Ascending aorta (tissue), 2 donors: ENCODE results near the gene CELF4. TPM values are rescaled to one million over a fixed set of nuclear protein-coding genes. Genes with fewer than 3 reads are reported as not detected.

Source experiments
- DNase-seq, 2 donors: peaks; one replicate each; pipeline ENCODE4 v3.0.0-alpha.2; 2019; ENCODE audit warnings: low spot score in 2 of 2
- H3K27ac ChIP-seq, 2 donors: fragments of 200-600 bp; sonication (generic); one replicate each; pipeline ENCODE4 v1.5.1; 2016 to 2017; ENCODE audit warnings: mild to moderate bottlenecking in 1 of 2
- H3K27me3 ChIP-seq: fragments of 200-600 bp; sonication (generic); one replicate; pipeline ENCODE4 v1.5.1; 2017
- H3K36me3 ChIP-seq, 2 donors: fragments of 200-600 bp; sonication (generic); one replicate each; pipeline ENCODE4 v1.5.1; 2016
- H3K4me1 ChIP-seq, 2 donors: fragments of 200-600 bp; sonication (generic); one replicate each; pipeline ENCODE4 v1.5.1; 2016 to 2017; ENCODE audit warnings: mild to moderate bottlenecking in 1 of 2
- H3K4me3 ChIP-seq, 2 donors: fragments of 200-600 bp; sonication (generic); one replicate each; pipeline ENCODE4 v1.5.1; 2016 to 2017; ENCODE audit warnings: mild to moderate bottlenecking in 1 of 2
- H3K9me3 ChIP-seq, 2 donors: fragments of 200-600 bp; sonication (generic); one replicate each; pipeline ENCODE4 v1.5.1; 2016
- intact Hi-C: fragments of 100-400 bp; cut with DNase I; formaldehyde crosslinking; loops from one replicate; pipeline ENCODE4 v1.15.1; 2023
- total RNA-seq: library from RNA; depleted of rRNA; stranded (reverse); fragments of >200 nt; gene quantifications from one replicate; pipeline ENCODE4 v1.1.0, GENCODE V29; 2016
- TF ChIP-seq, protein P1 (sequence below), 3 experiments: fragments of 200-600 bp in 2 of 3; fragments of 450-650 bp in 1 of 3; sonication (generic) in 2 of 3; IDR thresholded peaks; one replicate each; pipeline ENCODE4 v1.5.1; 2016 to 2019; ENCODE audit warnings: antibody characterized with exemption in 3 of 3, mild to moderate bottlenecking in 1 of 3, moderate library complexity in 1 of 3

CELF4 gene
- total RNA-seq, 1 donor from 2014 or later = not detected

DNA sequence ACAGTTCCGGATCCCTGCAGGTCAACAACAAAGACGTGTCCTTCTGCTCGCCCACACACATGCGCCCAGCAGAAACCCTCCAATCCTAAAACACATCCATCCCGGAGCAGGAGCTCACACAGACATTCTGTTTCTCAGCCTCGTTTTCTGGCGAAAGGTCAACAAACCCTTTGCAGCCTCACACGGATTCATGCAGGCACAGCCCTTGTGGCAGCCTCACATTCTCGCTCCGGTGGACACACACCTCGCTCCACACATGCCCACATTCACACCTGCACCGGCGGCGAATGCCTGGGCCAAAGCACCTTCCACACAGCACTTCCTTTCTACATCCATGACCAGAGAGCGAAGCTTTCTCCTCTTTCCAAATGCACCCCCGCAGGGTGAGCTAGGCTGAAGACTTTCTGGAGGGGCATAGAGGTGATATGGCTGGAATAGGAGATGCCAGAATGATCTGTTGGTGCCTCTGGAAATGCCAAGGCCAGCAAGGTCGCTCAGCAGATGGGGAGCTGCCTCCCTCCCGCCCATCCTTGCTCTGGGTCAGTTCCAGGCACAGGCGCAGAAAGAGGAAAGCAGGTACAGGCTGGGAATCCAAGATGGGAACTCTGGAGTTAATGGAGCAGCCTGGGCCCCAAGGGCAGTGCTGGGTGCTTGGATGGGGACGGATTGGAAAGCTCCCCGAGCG is 88.8 kb downstream of the CELF4 start:
- Histone ChIP-seq H3K36me3 (no peaks in the 10 kb centered on the region), H3K4me3 (no peak overlapping the region), H3K27ac (no peak overlapping the region), H3K4me1 (no peaks in the 10 kb centered on the region), H3K27me3 (no peaks in the 10 kb centered on the region), H3K9me3 (no peaks in the 10 kb centered on the region)
- intact Hi-C loops = no loop called here
- DNase-seq = no peak
- TF ChIP-seq, protein P1, sequence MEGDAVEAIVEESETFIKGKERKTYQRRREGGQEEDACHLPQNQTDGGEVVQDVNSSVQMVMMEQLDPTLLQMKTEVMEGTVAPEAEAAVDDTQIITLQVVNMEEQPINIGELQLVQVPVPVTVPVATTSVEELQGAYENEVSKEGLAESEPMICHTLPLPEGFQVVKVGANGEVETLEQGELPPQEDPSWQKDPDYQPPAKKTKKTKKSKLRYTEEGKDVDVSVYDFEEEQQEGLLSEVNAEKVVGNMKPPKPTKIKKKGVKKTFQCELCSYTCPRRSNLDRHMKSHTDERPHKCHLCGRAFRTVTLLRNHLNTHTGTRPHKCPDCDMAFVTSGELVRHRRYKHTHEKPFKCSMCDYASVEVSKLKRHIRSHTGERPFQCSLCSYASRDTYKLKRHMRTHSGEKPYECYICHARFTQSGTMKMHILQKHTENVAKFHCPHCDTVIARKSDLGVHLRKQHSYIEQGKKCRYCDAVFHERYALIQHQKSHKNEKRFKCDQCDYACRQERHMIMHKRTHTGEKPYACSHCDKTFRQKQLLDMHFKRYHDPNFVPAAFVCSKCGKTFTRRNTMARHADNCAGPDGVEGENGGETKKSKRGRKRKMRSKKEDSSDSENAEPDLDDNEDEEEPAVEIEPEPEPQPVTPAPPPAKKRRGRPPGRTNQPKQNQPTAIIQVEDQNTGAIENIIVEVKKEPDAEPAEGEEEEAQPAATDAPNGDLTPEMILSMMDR (IDR thresholded peaks at IDR 0.05) = no peak

DNA sequence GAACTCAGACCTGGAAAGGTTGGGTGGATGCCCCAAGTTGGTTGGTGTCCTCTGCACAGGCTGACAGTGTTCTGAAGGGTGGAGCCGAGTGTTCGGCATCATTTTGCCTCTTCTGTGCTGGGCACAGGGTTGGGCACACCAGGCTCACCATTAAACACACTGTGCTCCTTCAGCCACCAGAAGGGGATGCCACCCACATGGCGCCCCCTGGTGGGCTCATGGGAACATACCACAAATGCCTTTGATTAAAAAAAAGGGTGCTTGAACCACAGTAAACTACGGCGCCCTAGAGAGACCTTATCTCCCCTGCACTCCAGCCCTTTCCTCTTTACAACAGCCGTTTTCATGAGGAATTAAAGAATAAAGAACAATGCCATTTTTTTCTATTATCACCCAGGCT is 89.4 kb downstream of the CELF4 start:
- Histone ChIP-seq H3K27ac (no peak overlapping the region), H3K4me3 (no peak overlapping the region), H3K4me1 (no peaks in the 10 kb centered on the region), H3K27me3 (no peaks in the 10 kb centered on the region), H3K36me3 (no peaks in the 10 kb centered on the region), H3K9me3 (no peaks in the 10 kb centered on the region)
- intact Hi-C loops = no loop called here
- TF ChIP-seq, protein P1 (IDR thresholded peaks at IDR 0.05) = peak in 1 of 3 experiments; percentile 5
- DNase-seq = no peak

DNA sequence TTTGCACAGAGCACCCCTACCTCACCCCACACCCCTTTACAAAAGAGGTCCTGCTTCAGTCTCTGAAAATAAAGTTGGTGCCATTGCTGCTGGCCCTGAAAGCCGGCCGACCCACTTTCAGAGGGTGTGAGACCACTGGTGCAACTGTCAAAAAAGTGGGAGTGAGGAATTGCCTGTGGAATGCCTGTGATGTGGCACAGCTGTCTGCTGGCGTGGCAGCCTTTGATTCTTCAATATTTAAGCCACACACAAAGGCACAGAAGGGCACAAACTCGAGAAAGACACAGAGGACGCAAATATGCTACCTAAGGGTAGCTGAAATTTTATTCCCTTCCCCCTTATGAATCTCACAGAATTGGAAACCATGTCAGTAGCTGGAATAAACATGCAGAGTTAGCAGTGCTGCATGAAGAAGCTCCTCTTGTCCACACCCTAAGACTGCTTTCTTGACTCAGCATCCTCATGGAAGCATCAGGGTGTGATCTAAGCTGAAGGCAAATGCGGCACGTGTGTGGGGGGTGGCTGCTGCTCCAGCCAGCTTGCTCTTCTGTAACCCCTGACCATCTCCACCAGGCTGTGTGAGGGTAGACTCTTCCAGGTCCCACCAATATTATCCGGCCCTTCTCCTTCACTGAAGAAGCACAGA is 92.3 kb downstream of the CELF4 start:
- Histone ChIP-seq H3K36me3 (no peaks in the 10 kb centered on the region), H3K27me3 (no peaks in the 10 kb centered on the region), H3K4me3 (no peak overlapping the region), H3K27ac (no peak overlapping the region), H3K4me1 (no peaks in the 10 kb centered on the region), H3K9me3 (no peaks in the 10 kb centered on the region)
- no peak for DNase-seq
- intact Hi-C loops = no loop called here
- TF ChIP-seq, protein P1 (IDR thresholded peaks at IDR 0.05) = no peak

DNA sequence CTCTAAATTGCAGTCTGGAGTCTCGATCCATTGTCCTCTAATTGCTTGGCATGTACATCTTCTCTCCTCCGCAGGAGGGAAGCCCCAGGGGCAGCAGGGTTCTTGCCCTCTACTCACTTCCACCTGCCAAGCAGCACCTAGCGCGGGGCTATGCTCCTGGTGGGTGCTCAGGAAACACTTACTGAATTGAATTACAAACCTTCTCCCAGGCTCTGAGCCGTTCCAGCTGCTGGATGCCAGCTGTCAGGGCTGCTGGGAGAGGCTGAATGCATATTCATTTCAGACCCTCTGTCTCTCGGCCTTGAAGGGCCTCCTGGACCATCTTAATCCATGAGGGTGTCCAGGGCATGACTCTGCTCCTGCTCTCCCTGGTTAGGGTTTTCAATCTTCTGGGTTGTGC is 94.0 kb downstream of the CELF4 start:
- no peak for DNase-seq
- no peaks in the 10 kb centered on the region for H3K9me3 ChIP-seq
- no peaks in the 10 kb centered on the region for H3K4me1 ChIP-seq
- H3K27ac ChIP-seq = no peak overlapping the region
- no peaks in the 10 kb centered on the region for H3K36me3 ChIP-seq
- no peak overlapping the region for H3K4me3 ChIP-seq
- TF ChIP-seq, protein P1 (IDR thresholded peaks at IDR 0.05) = no peak
- intact Hi-C loops = no loop called here
- no peaks in the 10 kb centered on the region for H3K27me3 ChIP-seq

DNA sequence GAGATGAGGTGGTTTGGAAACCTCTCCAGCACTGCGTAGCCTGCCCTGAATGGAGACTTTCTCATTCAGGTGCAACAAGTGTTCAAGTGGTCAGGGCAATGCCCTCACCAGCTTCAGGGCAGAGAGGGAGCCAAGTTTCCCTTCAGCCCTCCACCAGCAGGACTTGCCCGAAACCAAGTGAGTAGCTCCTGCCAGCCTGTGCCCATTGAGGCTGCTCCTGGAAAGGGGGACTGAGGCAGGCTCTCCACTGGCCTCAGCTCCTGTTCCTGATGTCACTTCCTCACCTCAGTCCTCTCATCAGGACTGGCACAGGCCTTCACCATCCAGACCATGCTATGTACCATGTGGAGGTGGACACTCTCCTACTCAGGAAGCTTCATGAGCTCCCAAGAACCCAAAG is 94.6 kb downstream of the CELF4 start:
- H3K4me3 ChIP-seq = no peak overlapping the region
- no peak for DNase-seq
- no peaks in the 10 kb centered on the region for H3K27me3 ChIP-seq
- no peaks in the 10 kb centered on the region for H3K36me3 ChIP-seq
- no peak overlapping the region for H3K27ac ChIP-seq
- H3K9me3 ChIP-seq = no peaks in the 10 kb centered on the region
- intact Hi-C loops = no loop called here
- H3K4me1 ChIP-seq = no peaks in the 10 kb centered on the region
- TF ChIP-seq, protein P1 (IDR thresholded peaks at IDR 0.05) = no peak
